ENCODE data around the gene NDUFS2.
"Not testable (repeated sequence)": the region's sequence is repeated elsewhere in the genome, so short reads cannot be mapped to it uniquely, and the experiment has no call there.

The NDUFS2 gene

GRCh38 chr1:161255955-161256520 is 53.9 kb downstream of the NDUFS2 start:
- DNase-seq: not testable (repeated sequence)

DNA sequence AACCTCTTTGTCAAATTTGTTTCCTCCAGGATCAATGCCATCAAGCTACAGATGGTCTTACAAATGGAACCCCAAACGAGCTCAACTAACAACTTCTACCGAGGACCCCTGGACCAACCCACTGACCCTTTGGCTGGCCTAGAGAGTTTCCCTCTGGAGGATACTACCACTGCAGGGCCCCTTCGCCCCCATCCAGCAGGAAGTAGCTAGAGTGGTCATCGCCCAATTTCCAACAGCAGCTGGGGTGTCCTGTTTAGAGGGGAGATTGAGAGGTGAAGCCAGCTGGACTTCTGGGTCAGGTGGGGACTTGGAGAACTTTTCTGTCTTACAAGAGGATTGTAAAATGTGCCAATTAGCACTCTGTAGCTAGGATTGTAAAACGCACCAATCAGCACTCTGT is 54.9 kb downstream of the NDUFS2 start:
- DNase-seq: not testable (repeated sequence)

DNA sequence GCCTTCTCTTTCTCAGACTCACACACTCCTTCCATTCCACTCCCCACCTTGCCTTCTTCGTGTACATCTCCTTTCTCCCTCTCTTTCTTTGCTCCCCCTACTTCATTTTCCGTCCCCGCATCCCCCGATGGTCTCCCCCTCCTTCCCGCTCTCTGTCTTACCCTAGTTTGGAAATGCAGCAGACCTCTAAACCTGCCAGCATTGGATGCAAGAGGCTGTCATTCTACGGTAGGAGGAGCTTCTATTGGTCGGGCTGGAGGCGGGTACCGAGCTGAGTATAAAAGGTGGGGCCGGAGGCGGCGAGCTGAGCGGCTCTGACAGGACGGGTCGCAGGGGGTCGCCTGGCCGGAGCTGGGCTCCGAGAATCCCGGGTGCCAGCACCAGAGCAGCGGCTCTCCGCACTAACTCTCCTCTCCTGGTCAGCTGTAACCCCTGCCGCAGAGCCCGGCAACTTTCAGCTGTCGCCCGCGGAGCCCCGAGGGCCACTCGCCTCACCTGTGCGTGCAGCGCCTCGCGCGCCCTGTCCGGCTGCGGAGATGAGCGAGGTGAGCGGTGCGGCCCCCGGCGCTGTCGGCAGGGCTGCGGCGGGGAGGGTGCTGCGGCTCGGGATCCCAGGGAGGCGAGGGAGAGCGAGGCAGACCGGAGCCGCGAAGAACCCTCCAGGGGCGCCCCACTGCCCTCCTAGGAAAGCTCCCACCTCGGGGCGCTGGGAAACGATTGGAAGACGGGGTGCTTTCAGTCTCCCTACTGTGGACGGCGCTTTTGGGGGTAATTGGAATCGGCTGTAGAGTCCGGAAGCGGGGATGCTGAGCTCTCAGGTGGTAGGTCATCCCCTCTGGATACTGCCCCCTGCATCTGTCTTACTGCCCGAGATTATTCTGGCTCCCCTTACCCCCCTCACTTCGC is 56.5 kb downstream of the NDUFS2 start, which contains the start of gene PCP4L1:
Gene PCP4L1 (plus strand): TSS at position 307 of the 906 bp plus-strand sequence. CDS start 230 bp downstream, at position 537.
- peak; percentile 28 to 82 for DNase-seq

GRCh38 chr1:161259345-161259702 is 57.2 kb downstream of the NDUFS2 start:
- peak in 1 of 2 experiments; percentile 9 for DNase-seq

GRCh38 chr1:161259765-161260164 is 57.6 kb downstream of the NDUFS2 start:
- DNase-seq: no peak

DNA sequence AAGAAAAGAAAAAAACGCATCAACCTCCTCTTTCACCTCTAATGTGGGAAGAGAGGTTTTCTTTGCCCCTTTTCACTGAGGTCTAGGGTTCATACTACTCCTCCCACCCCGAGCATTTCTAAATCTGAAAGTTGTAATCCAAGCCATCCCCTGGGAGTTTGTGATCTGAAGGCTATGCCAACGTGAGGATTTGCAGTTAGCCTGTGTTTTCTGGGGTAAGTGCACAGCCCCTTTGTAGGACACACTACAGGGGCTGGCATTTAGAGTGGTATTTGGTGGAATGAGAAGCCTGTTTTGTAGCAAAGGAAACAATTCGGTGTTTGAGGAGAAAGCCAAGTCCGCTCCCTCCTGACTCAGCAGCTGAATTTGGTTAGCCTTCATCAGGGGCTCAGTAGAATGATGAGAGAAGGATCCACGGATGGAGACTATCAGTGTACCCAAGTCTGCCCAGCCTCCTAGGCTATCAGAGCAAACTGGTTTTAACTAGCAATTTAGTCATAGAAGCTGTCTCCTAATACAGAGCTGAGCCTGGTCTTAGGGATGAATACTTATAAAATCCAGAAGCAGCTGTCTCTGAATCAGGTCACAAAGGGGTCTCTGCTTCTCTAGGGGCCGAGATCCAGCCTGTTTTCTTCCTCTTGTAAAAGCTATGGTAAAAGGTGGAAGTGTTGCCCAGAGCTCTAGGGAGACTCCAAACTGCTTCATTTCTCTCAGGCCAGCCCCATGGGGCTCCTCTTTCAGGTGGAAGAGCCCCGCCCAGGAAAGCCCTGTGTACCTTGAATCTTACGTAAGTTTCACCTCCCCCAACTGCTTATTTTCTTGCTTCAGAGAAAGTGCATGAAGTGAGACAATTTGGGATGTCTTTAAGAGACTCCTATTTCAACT is 58.5 kb downstream of the NDUFS2 start:
- DNase-seq: peak in 1 of 2 experiments; percentile 53

DNA sequence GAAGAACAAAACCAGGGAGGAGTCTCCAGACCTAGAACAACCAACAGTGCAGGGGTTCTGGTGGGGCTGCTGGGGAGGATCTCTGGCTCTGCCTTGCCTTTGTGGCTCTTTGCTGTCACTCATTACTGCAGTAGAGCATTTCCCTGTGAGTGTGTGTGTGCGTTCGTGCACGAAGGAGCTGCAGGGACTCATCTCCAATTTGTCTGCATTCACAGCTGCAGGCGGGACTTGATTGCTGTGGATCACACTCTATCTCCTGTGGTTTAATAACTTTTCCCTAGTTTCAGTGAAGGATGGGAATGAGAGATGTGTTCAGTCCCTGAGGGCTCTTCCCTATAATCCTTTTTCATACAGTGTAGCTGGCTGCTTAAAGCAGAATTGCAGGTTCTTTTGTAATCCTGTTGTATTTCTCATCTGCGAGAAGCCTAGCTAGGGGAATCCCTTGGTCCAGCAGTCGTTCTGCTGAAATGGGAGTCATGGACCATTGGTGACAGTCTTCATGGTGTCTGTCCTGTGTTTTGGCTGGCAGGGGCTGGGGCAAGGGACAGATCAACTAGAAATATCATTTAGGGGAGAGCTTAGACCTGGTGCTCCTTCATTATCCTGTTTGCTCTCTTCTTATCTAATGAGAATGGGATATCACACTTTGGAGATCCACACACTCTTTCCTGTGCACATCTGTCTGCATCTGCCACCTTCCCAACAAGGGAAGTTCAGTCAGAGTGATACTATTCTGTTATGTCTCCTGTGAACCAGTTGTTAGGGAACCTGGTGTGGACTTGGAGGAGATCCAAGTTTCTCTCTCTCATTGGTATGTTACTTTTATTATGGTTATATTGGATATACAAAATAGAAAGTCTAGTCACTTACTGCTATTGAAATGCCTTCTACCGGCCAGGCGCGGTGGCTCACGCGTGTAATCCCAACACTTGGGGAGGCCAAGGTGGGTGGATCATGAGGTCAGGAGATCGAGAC is 59.4 kb downstream of the NDUFS2 start:
- DNase-seq: no peak

Measured in NCI-H524 (cell line).